OCI-LY1 (cell line): ENCODE measurements around the gene BMP4.

Experiments used
- CTCF ChIP-seq: fragments of 200-600 bp; sonication (generic), shearing (Covaris generic); IDR thresholded peaks from 2 replicates; pipeline ENCODE4 v1.5.1; 2017; ENCODE audit warnings: mild to moderate bottlenecking, antibody characterized with exemption, low read length, moderate library complexity, mixed read lengths
- EZH2 ChIP-seq: fragments of 200-600 bp; sonication (generic), shearing (Covaris generic); IDR thresholded peaks from 2 replicates; pipeline ENCODE4 v1.8.0; 2017; ENCODE audit warnings: borderline replicate concordance, mixed run types, mild to moderate bottlenecking, antibody characterized with exemption, low read length, moderate library complexity, mixed read lengths

- no peak for TF ChIP-seq CTCF
- no peak for TF ChIP-seq EZH2
Observed at GRCh38 chr14:53963320-53964227, 6.9 kb upstream of the BMP4 start.
